Measurements from ENCODE around the gene XPC.
A peak's percentile ranks its signal among the peaks of the same experiment; 100 is the strongest.

XPC gene

DNA sequence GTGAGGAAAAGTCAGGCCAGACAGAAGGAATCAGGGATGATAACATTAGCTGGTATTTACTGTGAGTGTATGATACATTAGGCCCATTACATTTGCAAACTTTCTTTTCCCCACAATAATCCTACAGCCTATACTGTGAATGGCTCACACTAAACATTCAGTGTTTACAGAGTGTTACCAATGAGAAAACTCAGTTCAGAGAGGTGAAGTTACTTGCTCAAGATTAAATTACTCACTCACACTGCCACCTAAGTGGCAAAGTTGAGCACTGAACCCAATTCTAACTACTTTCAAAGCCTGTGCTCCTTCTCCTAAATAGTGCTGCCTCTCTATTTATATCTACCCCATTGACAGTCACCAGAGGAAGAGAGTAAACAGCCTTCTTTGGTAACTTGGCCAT is 8.5 kb downstream of the XPC start:
- no peak for DNase-seq

DNA sequence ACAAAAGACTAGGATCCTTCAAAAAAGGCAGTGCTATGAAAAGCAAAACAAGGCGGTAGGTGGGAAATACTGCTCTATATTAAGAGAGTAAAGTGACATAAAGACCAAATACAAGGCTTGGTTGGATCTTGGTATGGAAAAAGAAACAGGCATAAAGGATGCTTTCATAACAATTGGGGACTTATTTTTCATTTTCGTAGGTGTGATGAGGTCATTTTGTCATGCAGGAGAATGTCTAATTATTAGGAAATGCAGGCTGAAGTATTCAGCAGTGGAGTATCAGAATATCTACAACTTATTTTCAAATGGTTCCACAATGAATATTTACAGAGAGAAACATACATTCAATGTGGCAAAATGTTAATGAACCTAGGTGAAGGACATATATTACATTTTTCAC is 9.0 kb downstream of the XPC start:
- no peak for DNase-seq

GRCh38 chr3:14166877-14167603 is 11.4 kb downstream of the XPC start:
- DNase-seq: no peak

DNA sequence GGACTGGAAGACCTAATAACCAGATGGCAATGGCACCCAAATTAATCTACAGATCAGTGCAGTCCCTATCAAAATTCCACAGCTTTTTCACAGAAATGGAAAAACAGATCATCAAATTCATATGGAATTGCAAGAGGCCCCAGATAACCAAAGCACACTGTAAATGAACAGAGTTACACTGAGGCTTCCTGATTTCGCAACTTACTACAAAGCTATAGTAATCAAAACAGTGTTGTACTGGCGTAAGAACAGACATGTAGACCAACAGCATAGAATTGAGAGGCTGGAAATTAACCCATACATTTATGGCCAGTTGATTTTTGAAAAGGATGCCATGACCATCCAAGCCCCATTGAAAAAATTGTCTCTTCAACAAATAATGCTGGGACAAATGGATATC is 16.2 kb downstream of the XPC start:
- DNase-seq: peak; percentile 54

DNA sequence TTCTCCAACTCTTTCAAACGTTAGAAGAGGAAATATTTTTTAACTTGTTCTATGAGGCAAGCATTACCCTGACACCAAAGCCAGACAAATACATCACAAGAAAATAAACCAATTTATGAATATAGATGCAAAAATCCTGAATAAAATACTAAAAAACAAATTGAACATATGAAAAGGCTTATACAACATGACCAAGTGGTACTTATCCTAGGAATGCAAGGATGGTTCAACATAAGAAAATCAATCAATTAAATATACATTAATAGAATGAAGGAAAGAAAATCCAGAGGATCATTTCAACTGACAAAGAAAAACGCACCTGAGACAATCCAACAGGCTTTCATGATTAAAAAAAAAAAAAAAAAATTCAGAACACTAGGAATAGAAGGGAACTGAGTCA is 17.1 kb downstream of the XPC start:
- no peak for DNase-seq

DNA sequence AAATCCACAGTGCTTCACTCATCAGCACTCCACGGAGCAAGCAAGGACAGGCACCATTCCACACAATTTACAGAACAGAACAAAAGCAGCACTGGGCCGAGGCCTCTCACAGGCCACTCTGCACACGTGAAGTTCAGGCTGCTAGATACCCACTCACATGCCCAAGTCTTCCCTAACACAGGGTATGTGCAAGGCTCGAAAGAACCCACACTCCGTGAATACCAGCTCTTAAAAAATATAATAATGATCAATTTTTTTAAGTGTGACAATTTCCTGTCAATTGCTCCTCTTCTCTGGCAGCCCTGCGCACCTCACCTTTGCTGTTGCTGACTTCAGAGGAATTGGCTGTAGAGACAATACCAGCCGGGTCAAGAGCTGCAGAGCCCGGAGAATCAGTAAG is 19.0 kb downstream of the XPC start:
- DNase-seq: no peak

GRCh38 chr3:14158370-14158769 is 20.0 kb downstream of the XPC start:
- no peak for DNase-seq

- DNase-seq: no peak
These were observed 20.4 kb downstream of the XPC start for GRCh38 chr3:14157951-14158350.

DNA sequence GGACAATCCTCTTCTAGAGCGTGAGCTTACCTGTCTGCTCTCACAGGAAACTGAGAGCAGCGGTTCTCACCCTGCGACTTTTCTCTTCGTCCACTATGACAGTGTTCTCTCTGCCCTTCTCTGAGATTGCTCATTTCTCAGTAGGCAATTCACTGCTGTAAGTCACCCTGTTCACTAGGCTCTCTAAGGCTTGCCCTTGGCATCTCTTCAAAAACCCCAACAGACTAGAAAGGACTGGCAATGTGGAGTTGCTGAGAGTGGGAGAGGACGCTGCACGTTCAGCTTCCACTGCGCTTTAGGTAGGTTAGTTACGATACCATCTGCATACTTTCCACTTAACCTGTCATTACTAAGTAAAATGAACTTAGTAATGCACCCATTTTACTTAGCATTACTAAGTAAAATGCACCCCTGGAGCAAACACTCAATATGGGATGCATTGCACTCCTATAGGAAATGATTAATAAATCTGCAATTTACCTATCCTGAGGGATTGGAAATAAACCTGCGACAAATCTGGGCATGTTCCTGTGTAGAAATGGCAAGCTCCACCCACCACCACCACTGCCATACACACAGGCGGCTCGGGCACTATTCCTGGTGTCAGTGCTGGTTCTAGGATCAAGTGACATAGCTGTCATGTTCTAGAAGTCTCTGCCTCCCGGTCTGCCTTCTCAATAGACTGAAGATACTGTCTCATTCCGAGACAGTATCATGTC is 21.4 kb downstream of the XPC start:
- no peak for DNase-seq

GRCh38 chr3:14156201-14156600 is 22.2 kb downstream of the XPC start:
- DNase-seq: no peak

- no peak for DNase-seq
These were observed 23.4 kb downstream of the XPC start for GRCh38 chr3:14154895-14155440.

DNA sequence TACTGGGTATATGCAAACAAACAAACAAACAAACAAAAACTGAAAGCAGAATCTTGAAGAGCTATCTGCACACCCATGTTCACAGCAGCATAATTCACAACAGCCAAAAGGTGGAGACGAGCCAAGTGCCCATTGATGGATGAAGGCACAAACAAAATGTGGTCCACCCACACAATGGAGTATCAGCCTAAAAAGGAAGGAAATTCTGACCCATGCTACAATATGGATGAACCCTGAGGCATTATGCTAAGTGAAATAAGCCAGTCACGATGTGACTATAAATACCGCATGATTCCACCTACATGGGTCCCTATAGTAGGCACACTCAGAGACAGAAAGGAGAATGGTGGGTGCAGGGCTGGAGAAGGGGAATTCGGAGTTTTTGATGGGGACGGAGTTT is 24.1 kb downstream of the XPC start:
- no peak for DNase-seq

- no peak for DNase-seq
These were observed 24.7 kb downstream of the XPC start for GRCh38 chr3:14153663-14154062.

- no peak for DNase-seq
These were observed 25.4 kb downstream of the XPC start for GRCh38 chr3:14152963-14153355.

- DNase-seq: no peak
These were observed 26.0 kb downstream of the XPC start for GRCh38 chr3:14152233-14152962.

GRCh38 chr3:14151471-14152083 is 26.8 kb downstream of the XPC start:
- no peak for DNase-seq

- no peak for DNase-seq
These were observed 27.7 kb downstream of the XPC start for GRCh38 chr3:14150491-14151230.

- no peak for DNase-seq
These were observed 28.3 kb downstream of the XPC start for GRCh38 chr3:14150078-14150477.

DNA sequence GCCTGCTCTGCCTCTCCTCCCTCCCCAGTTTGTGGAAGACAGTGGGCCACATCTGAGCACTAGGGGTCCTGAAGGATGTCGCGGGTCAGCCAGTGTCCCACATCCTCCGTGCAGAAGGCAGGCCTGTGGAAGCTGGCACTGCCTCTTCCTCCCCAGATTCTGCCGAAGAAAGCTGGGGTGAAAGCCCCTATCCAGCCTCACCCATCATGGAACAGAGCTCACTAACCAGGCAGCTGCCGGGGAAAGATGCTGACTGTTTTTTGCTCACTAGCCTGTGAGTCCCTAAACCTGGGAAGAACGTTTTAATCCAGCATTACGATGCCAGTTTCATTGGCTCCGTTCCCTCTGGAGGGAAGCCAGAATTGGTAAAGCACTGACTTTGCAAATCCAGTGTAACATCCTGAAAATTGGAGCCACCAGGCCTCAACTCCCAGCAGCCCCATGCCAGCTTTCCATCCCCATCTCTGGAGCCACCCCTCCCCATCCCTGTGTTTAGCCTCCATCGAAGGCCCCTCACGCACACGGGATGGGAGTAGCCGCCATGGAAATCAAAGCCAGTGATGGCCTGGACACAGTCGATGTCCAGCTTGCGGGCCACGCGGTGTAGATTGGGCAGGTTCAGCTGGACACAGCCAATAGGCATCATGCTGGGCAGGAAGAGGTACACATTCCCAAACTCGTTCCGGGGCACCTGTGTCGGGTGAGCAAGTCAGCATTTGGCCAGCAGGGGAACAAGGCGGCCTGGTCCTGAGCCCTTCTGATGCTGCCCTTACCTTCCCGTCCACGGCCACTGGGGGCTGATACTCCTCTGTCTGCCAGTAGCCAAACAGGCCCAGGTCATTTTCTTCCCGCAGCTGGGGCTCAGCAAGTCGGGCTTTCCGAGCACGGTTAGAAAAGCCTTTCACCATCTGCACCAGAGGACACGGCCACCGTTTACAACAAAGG is 30.1 kb downstream of the XPC start:
- DNase-seq: no peak

DNA sequence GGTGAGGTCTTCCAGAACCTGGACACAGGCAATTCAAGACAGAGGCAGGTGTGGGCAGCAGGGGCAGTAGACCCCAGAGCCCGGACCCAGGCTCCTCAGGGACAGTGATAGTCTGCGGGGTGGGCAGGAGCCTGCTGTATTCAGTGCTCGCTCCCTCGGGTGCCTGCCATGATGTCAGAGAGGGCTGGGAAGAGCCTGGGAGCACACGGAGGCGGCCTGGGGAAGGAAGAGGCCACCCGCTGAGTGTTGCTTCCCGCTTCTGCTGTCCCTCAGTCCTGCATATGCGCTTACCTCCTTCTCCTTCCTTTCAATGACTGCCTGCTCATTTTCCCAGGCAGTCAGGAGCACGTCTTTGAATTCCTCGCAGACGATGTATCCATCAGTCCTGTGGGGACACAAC is 30.8 kb downstream of the XPC start:
- no peak for DNase-seq

- no peak for DNase-seq
These were observed 31.4 kb downstream of the XPC start for GRCh38 chr3:14147066-14147435.

All from MV-4-11 (cell line).